Ishikawa (cell line): ENCODE data around the gene AFF4.

Experiments used
- CEBPB ChIP-seq: IDR thresholded peaks from 2 replicates; pipeline ENCODE4 v1.6.1; 2012
- CREB1 ChIP-seq: IDR thresholded peaks from 2 replicates; pipeline ENCODE4 v1.6.1; 2012; ENCODE audit warnings: low read depth
- EGR1 ChIP-seq: IDR thresholded peaks from 2 replicates; pipeline ENCODE4 v1.6.1; 2012
- EP300 ChIP-seq: IDR thresholded peaks from 2 replicates; pipeline ENCODE4 v1.6.1; 2012; ENCODE audit warnings: borderline replicate concordance
- FOXM1 ChIP-seq: IDR thresholded peaks from 2 replicates; pipeline ENCODE4 v1.6.1; 2012; ENCODE audit warnings: low read depth, borderline replicate concordance
- MAX ChIP-seq: IDR thresholded peaks from 2 replicates; pipeline ENCODE4 v1.6.1; 2012
- NFIC ChIP-seq: IDR thresholded peaks from 2 replicates; pipeline ENCODE4 v1.6.1; 2012
- RAD21 ChIP-seq: IDR thresholded peaks from 2 replicates; pipeline ENCODE4 v1.6.1; 2012; ENCODE audit warnings: low read depth
- REST ChIP-seq: IDR thresholded peaks from 2 replicates; pipeline ENCODE4 v1.6.1; 2012; ENCODE audit warnings: low read depth, mild to moderate bottlenecking
- TAF1 ChIP-seq: IDR thresholded peaks from 2 replicates; pipeline ENCODE4 v1.6.1; 2012; ENCODE audit warnings: low read depth, mild to moderate bottlenecking
- TCF12 ChIP-seq: IDR thresholded peaks from 2 replicates; pipeline ENCODE4 v1.6.1; 2012; ENCODE audit warnings: low read depth
- USF1 ChIP-seq: IDR thresholded peaks from 2 replicates; pipeline ENCODE4 v1.6.1; 2012
- YY1 ChIP-seq: IDR thresholded peaks from 2 replicates; pipeline ENCODE4 v1.6.1; 2012; ENCODE audit warnings: low read depth
- ZBTB7A ChIP-seq: IDR thresholded peaks from 2 replicates; pipeline ENCODE4 v1.6.1; 2012; ENCODE audit warnings: low read depth

GRCh38 chr5:132828846-132829494 is 134.5 kb downstream of the AFF4 start:
- no peak for TF ChIP-seq CEBPB
- no peak for TF ChIP-seq YY1
- TF ChIP-seq EGR1: no peak
- TF ChIP-seq RAD21: no peak
- TF ChIP-seq FOXM1: no peak
- TF ChIP-seq ZBTB7A: no peak
- no peak for TF ChIP-seq MAX
- TF ChIP-seq EP300: no peak
- no peak for TF ChIP-seq TAF1
- no peak for TF ChIP-seq NFIC
- TF ChIP-seq CREB1: no peak
- TF ChIP-seq REST: no peak
- no peak for TF ChIP-seq TCF12
- no peak for TF ChIP-seq USF1
